ENCODE results near the gene ZNF160. TPM values are rescaled to one million over a fixed set of nuclear protein-coding genes. Genes with fewer than 3 reads are reported as not detected.

ZNF160 gene
- total and polyA plus RNA-seq, 2 of the 4 experiments (the other 2 are of a cell fraction) = 22.6 to 26.9 TPM

DNA sequence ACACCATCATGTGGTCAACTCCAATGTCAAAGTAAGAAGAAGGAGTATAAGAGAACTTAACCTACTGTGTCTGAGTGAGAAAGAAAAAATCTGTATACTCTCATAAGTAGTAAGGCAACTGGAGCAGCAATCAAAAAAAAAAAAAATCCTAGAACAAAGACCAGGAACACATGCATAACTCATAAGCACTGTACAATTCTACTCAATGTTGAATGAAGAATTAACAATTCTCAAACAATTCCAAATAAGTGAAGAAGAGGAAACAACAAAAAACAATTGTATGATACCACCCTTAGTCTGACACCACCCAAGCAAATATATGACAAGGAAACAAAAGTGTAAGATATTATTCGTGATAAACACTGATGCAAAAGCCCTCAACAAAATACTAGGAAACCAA is 24.6 kb downstream of the ZNF160 start:
- CTCF ChIA-PET = no interaction called here
- Histone ChIP-seq H3K9me1 (ENCODE audit: insufficient read depth, low read length) (no peaks in the 10 kb centered on the region), H3K36me3 (ENCODE audit: control insufficient read depth, insufficient read depth, low read length) (peaks cover 41% of the 10 kb centered on the region), H3K56ac (ENCODE audit: extremely low read depth, insufficient read depth, low read length) (no peak overlapping the region), H2AK9ac (replicated peaks; ENCODE audit: low read depth, low read length, poor library complexity) (no peak overlapping the region), H3K4me1 (ENCODE audit: control insufficient read depth, insufficient read depth, low read length) (no peaks in the 10 kb centered on the region), H2BK5ac (ENCODE audit: low read depth, low read length, poor library complexity, severe bottlenecking) (no peak overlapping the region), H4K5ac (ENCODE audit: low read depth, low read length) (no peak overlapping the region), H2AFZ (replicated peaks; ENCODE audit: low read length, poor library complexity) (no peak overlapping the region), H3K4me2 (ENCODE audit: low read depth, low read length) (no peak overlapping the region), H3K4me3 (ENCODE audit: insufficient read depth, low read depth, low read length) (no peak overlapping the region), H2AK5ac (ENCODE audit: low read depth, low read length) (no peak overlapping the region), H3K27ac (ENCODE audit: insufficient read depth, low read length) (no peak overlapping the region), H4K91ac (ENCODE audit: insufficient read depth, low read depth, low read length) (no peak overlapping the region), H3K4ac (ENCODE audit: low read depth, low read length) (no peak overlapping the region), H3K14ac (replicated peaks; ENCODE audit: low read depth, low read length) (no peak overlapping the region), H3K27me3 (ENCODE audit: control insufficient read depth, insufficient read depth, low read length) (no peaks in the 10 kb centered on the region), H3K79me1 (ENCODE audit: low read depth in 1 of 2, low read length in 2 of 2) (peaks cover 13 to 14% of the 10 kb centered on the region in 2 experiments), H2BK20ac (ENCODE audit: low read depth, low read length) (no peak overlapping the region), H3K23ac (ENCODE audit: low read depth, low read length) (no peak overlapping the region), H4K8ac (ENCODE audit: low read depth in 2 of 2, low read length in 2 of 2) (no peak overlapping the region), H3K9me3 (ENCODE audit: control insufficient read depth, insufficient read depth, low read length) (peaks cover 10% of the 10 kb centered on the region), H4K20me1 (ENCODE audit: insufficient read depth, low read length) (0 out of 2 replicates have a peak, but pooled peaks cover 3% of the 10 kb centered on the region), H2BK120ac (ENCODE audit: low read depth, low read length) (no peak overlapping the region), H2BK15ac (ENCODE audit: low read depth, low read length) (no peak overlapping the region), H3K18ac (ENCODE audit: low read depth, low read length) (no peak overlapping the region), H3K9ac (ENCODE audit: low read depth, low read length) (no peak overlapping the region)
- no peak for ATAC-seq (ENCODE audit: low read depth)
- POLR2A ChIA-PET (ENCODE audit: unreplicated experiment) = no interaction called here
- WGBS, 2 experiments (ENCODE audit: extremely low coverage in 2 of 2, insufficient read length in 1 of 2) = no CpG with 5 or more reads among the region's 1 CpG
- TF ChIP-seq POLR2A (IDR thresholded peaks at IDR 0.05; ENCODE audit: low read depth, low read length) = no peak
- no peak for TF ChIP-seq RAD21 (IDR thresholded peaks at IDR 0.05; ENCODE audit: low read length)
- TF ChIP-seq CEBPB (IDR thresholded peaks at IDR 0.05; ENCODE audit: low read depth, low read length) = no peak
- TF ChIP-seq, protein P1, sequence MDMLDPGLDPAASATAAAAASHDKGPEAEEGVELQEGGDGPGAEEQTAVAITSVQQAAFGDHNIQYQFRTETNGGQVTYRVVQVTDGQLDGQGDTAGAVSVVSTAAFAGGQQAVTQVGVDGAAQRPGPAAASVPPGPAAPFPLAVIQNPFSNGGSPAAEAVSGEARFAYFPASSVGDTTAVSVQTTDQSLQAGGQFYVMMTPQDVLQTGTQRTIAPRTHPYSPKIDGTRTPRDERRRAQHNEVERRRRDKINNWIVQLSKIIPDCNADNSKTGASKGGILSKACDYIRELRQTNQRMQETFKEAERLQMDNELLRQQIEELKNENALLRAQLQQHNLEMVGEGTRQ (IDR thresholded peaks at IDR 0.05; ENCODE audit: low read depth, low read length) = no peak
- TF ChIP-seq, protein P2, sequence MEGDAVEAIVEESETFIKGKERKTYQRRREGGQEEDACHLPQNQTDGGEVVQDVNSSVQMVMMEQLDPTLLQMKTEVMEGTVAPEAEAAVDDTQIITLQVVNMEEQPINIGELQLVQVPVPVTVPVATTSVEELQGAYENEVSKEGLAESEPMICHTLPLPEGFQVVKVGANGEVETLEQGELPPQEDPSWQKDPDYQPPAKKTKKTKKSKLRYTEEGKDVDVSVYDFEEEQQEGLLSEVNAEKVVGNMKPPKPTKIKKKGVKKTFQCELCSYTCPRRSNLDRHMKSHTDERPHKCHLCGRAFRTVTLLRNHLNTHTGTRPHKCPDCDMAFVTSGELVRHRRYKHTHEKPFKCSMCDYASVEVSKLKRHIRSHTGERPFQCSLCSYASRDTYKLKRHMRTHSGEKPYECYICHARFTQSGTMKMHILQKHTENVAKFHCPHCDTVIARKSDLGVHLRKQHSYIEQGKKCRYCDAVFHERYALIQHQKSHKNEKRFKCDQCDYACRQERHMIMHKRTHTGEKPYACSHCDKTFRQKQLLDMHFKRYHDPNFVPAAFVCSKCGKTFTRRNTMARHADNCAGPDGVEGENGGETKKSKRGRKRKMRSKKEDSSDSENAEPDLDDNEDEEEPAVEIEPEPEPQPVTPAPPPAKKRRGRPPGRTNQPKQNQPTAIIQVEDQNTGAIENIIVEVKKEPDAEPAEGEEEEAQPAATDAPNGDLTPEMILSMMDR (conservative IDR thresholded peaks at IDR 0.05; ENCODE audit: low read depth, low read length) = no peak
- TF ChIP-seq MXI1 (IDR thresholded peaks at IDR 0.05; ENCODE audit: borderline replicate concordance, low read depth, low read length) = no peak
- TF ChIP-seq RCOR1 (IDR thresholded peaks at IDR 0.05; ENCODE audit: insufficient replicate concordance, low read length) = no peak
- TF ChIP-seq SMC3 (IDR thresholded peaks at IDR 0.05; ENCODE audit: low read depth, low read length) = no peak
- no peak for TF ChIP-seq NFE2L2 (IDR thresholded peaks at IDR 0.05; ENCODE audit: low read depth, low read length)
- TF ChIP-seq MAZ (IDR thresholded peaks at IDR 0.05; ENCODE audit: borderline replicate concordance, low read depth, low read length) = no peak
- no peak for TF ChIP-seq CHD1 (IDR thresholded peaks at IDR 0.05; ENCODE audit: low read depth, low read length)
- no peak for TF ChIP-seq BHLHE40 (IDR thresholded peaks at IDR 0.05; ENCODE audit: low read depth, low read length)
- TF ChIP-seq FOS (IDR thresholded peaks at IDR 0.05; ENCODE audit: low read depth, low read length) = no peak
- TF ChIP-seq MAFK (IDR thresholded peaks at IDR 0.05; ENCODE audit: low read depth, low read length) = no peak
- TF ChIP-seq RFX5 (IDR thresholded peaks at IDR 0.05; ENCODE audit: low read depth, low read length) = no peak
- DNase-seq = no peak
- in situ Hi-C loops (cut with MboI; ENCODE audit: low sequenced_read_pairs) (no loop called here), intact Hi-C loops (cut with micrococcal nuclease) (no loop called here), dilution Hi-C loops (cut with HindIII; ENCODE audit: low sequenced_read_pairs, unreplicated experiment) (no loop called here)
- no TSS peak for BruUV-seq (replicated peaks)
